Fibroblast of peridontal ligament (primary cell): Measurements from ENCODE around the gene GSTM2.
A peak's percentile ranks its signal among the peaks of the same experiment; 100 is the strongest.
"Not testable (repeated sequence)": the region's sequence is repeated elsewhere in the genome, so short reads cannot be mapped to it uniquely, and the experiment has no call there.

ENCODE experiments used
- DNase-seq: peaks from one replicate; pipeline ENCODE4 v3.0.0-alpha.2; 2010; ENCODE audit errors: extremely low read depth

The GSTM2 gene

DNA sequence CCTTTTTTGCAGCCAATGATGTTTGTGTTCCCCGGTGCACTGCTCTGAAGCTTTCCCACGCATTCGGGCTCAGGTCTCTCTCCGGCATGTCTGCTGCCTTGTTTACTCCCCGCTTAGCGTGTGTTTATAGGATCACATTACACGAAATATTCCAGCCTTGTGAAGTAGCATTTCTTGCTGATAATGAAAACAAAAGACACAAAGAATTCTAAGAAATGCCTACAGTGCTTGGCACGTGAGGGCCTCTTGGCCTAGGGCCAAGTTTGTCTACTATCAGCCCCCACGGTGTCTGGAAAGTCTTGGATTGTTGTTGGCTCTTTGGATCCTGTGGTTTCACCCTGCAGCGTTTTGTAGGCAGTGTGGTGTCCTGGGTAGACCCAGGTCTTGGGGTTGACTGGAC lies 23.2 kb upstream of the GSTM2 start:
- peak; percentile 52 for DNase-seq

GRCh38 chr1:109649491-109649914 lies 18.4 kb upstream of the GSTM2 start:
- peak; percentile 84 for DNase-seq

- DNase-seq, result no peak
Measured at GRCh38 chr1:109650609-109651008, 17.2 kb upstream of the GSTM2 start.

GRCh38 chr1:109652402-109652801 lies 15.5 kb upstream of the GSTM2 start:
- DNase-seq, result no peak

- DNase-seq, result no peak
Measured at GRCh38 chr1:109653306-109653705, 14.6 kb upstream of the GSTM2 start.

GRCh38 chr1:109654519-109654918 lies 13.3 kb upstream of the GSTM2 start:
- DNase-seq, result no peak

DNA sequence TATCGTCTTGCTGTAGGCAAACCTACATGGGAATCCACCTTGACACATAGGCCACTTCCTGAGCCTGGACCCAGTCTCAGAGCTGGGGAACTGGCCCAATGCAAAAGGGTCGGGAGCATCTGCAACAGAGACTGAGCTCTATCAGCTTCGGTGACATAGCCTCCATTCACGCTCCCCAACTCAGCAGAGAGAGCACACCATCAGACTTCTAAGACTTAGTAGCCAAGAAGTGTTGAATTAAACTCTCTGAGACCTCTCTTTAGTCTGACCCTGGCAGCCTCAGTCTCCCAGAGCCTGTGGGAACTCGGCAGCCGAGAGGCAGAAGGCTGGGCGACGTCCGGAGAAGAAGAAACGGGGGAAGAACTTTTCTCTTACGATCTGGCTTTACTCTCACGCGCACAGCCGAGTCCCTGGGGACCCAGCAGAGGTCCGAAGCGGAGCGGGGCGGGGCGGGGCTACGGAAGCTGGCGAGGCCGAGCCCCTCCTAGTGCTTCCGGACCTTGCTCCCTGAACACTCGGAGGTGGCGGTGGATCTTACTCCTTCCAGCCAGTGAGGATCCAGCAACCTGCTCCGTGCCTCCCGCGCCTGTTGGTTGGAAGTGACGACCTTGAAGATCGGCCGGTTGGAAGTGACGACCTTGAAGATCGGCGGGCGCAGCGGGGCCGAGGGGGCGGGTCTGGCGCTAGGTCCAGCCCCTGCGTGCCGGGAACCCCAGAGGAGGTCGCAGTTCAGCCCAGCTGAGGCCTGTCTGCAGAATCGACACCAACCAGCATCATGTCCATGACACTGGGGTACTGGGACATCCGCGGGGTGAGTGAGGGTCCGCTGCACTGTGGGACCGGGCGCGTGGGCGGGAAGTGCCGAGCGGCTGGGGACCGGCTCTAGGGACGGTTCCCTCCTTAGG lies 12.0 kb upstream of the GSTM2 start, which contains the start of gene GSTM4:
TSS of gene GSTM4 (plus strand) at position 485 of the 905 bp plus-strand sequence. CDS start at position 776, 291 bp downstream.
- peak; percentile 76 for DNase-seq

DNA sequence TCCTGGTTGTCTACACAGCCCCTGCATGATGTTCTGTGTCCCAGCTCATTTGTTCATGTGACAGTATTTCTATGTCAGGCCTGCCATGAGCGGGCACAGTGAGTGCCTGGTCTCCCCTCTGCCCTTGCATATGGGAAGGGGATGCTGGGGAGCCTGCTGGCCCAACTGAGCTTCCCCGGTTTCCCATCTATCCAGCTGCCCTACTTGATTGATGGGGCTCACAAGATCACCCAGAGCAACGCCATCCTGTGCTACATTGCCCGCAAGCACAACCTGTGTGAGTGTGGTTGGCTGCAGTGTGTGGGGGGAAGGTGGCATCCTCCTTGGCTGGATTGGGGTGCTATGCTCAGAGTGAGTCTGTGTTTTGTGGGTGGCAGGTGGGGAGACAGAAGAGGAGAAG lies 10.5 kb upstream of the GSTM2 start:
- DNase-seq, result no peak

GRCh38 chr1:109657970-109658369 lies 9.9 kb upstream of the GSTM2 start:
- DNase-seq, result no peak

- no peak for DNase-seq
Measured at GRCh38 chr1:109658533-109659042, 9.3 kb upstream of the GSTM2 start.

DNA sequence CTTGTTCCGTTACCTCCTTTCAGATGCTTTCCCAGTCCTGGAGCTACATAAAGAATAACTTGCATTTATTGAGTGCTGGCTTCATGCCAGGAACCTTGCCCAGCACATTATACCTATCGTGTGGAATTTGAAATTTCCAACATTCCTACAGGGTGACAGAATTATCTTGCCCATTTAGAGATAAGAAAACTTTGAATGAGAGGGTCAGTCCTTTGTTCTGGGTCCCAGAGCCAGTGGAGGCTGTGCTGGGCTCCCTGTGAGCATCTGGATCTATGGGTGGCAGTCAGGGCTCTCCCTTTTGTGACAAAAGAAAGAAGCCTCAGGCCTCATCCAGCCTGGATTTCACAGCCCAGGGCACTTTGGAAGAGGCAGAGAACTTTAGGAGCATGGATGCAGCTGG lies 8.7 kb upstream of the GSTM2 start:
- no peak for DNase-seq

DNA sequence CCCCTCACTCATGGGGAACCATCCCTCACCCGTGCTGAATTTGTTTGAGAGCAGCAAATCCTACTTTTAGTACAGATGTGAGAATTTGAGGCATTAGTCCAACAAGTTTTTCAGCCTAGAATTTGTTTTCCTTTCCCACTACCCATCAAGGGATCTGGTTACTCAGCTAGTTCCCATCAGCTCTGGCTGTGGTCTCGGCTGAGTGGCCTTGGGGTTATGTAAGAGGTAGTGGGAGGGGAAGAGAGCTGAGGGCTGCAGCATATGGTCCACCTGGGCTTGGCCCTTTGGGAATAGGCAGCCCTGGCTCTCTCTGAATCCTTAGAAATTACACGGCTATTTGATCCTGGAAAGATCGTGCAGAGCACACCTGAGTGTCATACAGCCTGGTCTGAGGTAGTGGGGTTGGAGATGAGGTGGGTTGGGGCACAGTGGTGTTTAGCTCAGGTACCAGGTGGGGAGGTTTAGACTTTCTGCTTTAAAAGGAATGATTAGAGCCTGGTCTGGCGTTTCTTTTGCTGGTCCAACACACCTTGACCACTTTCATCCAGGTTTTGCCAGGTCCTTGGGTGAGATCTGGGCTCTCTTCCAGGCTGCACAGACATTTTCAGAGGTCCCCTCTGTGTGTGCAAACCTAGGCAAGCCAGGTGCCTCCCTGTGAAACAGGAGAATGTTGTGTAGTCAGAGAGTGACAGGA lies 7.7 kb upstream of the GSTM2 start:
- DNase-seq, result no peak

DNA sequence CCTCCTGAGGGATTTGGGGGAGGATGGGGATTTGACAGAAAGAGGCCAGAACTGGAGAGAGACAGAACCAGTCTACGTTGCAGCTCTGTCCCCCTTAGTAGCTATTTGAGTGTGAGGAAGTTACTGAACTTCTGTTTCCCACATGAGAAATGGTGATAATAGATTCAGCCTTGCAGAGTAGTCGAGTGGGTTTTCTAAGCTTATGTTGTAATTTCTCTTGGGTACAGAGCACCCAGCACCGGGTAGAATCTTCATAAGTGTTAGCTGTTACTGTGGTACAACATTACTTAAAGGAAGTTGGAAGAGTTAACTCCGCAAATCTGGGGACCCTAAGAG lies 7.2 kb upstream of the GSTM2 start:
- not testable (repeated sequence) for DNase-seq

DNA sequence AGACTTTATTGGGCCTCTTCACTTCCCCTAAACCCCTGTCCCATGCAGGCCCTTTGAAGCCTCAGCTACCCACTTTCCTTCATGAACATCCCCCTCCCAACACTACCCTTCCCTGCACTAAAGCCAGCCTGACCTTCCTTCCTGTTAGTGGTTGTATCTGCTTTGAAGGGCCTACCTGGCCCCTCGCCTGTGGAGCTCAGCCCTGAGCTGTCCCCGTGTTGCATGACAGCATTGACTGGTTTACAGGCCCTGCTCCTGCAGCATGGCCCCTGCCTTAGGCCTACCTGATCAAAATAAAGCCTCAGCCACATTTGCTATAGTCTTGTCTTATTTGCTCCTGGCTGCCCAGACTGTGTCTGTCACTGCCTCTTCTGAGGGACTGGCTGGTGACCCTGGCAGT lies 6.5 kb upstream of the GSTM2 start:
- no peak for DNase-seq

DNA sequence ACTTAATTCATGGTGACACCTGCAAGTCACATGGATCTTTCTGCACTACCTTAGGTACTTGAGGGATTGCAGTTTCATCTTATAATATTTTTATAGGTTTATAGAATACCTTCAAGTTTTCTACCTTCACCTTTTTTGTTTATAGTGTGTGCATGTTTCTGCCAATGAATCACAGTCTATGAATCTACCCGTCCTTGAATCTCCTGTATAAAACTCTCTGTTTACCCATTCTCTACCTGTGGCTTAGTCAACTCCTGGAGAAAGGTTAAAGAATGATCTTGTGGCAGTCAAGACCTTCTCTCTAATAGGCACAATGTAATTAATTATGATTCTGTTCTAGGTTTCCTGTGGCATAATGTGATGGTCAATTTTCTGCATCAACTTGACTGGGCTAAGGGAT lies 3.2 kb upstream of the GSTM2 start:
- no peak for DNase-seq

DNA sequence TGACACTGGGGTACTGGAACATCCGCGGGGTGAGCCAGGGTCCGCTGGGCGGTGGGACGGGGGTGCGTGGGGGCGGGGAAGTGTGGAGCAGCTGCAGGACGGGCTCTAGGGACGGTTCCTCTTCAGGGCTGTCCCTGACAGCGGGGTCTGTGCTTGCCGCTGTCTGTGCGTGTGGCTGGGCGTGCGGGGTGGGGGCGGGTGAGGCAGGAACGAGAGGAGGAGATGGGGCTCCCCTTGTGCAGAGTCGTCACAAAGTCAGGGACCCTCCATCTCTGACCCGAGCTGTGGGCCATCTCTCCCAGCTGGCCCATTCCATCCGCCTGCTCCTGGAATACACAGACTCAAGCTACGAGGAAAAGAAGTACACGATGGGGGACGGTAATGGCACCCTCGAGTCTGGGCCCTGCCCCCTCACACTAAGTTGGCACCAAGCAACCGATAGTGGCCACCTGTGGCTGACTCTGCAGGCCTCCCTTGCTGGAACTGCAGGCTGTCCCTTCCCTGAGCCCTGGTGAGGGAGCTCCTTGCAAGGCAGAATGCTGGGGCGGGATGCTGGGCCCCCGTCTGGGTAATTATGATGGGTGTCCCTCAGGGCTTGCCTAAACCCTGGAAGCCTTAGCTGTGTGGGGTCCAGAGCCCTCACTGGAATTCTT lies 392 bp downstream of the GSTM2 start:
- no peak for DNase-seq

DNA sequence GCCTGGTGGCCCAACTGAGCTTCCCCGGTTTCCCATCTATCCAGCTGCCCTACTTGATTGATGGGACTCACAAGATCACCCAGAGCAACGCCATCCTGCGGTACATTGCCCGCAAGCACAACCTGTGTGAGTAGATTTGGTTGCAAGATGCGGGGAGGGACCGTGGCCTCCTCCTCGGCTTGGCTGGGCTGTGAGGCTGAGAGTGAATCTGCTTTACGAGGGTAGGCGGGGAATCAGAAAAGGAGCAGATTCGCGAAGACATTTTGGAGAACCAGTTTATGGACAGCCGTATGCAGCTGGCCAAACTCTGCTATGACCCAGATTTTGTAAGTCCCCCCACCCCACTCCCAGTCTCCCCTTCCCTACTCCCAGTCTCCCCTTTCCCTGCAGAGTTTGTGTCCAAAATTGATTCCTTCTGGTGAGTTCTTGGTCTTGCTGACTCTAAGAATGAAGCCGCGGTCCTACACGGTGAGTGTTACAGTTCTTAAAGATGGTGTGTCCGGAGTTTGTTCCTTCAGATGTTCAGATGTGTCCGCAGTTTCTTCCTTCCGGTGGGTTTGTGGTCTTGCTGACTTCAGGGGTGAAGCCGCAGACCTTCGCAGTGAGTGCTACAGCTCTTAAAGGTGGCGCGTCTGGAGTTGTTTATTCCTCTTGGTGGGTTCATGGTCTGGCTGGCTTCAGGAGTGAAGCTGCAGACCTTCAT lies 1.5 kb downstream of the GSTM2 start:
- DNase-seq, result no peak

DNA sequence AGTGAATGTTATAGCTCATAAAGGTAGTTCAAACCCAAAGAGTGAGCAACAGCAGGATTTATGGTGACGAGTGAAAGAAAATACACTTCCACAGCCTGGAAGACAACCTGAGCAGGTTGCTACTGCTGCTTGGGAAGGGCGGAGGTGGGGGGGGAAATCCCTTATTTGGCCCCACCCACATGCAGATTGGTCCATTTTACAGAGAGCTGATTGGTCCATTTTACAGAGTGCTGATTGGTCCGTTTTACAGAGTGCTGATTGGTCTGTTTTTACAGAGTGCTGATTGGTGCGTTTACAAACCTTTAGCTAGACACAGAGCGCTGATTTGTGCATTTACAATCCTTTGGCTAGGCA lies 2.1 kb downstream of the GSTM2 start:
- DNase-seq, result not testable (repeated sequence)

- no peak for DNase-seq
Measured at GRCh38 chr1:109671067-109671466, 3.2 kb downstream of the GSTM2 start.

DNA sequence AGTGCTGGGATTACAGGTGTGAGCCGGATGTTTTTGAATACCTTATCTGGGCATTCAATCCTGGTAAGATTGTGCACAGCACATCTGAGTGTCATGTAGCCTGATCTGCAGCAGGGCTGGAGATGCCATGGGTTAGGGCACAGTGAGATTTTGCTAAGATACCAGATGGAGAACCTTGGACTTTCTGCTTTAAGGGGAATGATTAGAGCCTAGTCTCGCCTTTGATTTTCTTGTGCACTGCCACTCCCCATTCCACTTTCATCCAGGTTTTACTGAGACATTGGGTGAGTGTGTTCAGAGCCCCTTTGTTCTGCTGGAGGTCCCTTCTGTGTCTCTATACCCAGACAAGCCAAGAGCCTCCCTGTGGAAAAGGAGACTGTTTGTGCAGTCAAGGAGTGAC lies 6.0 kb downstream of the GSTM2 start:
- not testable (repeated sequence) for DNase-seq

DNA sequence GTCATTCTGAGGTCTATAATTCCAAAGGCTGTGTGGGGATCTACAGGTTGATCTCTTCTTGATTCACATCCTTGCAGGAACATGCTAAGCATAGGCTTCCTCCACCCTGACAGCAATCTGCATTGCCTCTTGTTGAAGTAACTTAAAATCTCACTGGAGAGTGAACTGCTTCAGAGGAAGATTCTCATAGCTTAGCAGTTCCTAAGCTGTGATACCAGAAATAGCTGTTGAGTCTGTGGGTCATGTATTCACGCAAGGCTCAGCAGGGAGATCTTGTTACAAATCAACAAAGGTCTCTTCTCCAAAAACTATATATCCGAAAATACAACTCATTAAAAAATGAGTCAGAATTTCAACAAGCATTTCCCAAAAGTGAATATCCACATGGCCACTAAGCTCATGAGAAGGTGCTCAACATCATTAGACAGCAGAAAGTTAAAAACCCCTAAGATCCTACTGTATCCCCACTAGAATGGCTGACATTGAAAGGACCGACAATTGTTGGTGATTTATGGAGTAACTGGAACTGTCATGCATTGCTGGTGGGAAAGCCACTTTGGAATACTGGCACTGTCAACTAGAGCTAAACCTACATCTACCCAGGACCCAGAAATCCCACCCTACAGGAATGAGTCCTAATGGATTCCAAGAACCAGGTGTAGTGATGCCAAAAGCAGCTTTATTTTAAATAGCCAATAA lies 9.0 kb downstream of the GSTM2 start:
- DNase-seq, result peak; percentile 54
